NCI-H2029 treated with DMSO at 0.1 percent for 48 hours (cell line): Measurements from ENCODE around the gene CCDC12.

Experiments
- DNase-seq: peaks from one replicate; lab custom pipeline; 2025; lab: John Stamatoyannopoulos, UW

CCDC12 gene

GRCh38 chr3:46905661-46906451, 70.7 kb downstream of the CCDC12 start:
- DNase-seq: no peak

DNA sequence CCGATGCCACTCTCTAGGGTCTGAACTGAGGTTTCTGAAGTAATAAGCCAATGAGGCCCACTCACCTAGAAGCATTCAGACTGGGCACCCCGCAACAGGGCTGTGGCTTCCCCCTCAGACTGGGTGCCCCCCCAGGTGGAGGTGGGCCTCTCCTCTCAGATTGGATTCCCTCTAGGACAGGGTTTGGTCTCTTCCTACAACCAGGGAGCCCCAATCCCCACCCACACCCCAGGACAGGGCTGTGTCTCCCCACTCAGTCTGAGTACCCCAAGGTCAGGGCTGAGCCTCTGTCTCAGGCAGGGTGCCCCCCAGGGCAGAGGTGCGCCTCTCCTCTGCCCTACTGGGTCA, 71.4 kb downstream of the CCDC12 start:
- DNase-seq: no peak

- no peak for DNase-seq
Observed at GRCh38 chr3:46904303-46905212, 72.0 kb downstream of the CCDC12 start.

- DNase-seq: no peak
Observed at GRCh38 chr3:46903341-46904302, 72.9 kb downstream of the CCDC12 start.

GRCh38 chr3:46902188-46902631, 74.3 kb downstream of the CCDC12 start:
- no peak for DNase-seq

DNA sequence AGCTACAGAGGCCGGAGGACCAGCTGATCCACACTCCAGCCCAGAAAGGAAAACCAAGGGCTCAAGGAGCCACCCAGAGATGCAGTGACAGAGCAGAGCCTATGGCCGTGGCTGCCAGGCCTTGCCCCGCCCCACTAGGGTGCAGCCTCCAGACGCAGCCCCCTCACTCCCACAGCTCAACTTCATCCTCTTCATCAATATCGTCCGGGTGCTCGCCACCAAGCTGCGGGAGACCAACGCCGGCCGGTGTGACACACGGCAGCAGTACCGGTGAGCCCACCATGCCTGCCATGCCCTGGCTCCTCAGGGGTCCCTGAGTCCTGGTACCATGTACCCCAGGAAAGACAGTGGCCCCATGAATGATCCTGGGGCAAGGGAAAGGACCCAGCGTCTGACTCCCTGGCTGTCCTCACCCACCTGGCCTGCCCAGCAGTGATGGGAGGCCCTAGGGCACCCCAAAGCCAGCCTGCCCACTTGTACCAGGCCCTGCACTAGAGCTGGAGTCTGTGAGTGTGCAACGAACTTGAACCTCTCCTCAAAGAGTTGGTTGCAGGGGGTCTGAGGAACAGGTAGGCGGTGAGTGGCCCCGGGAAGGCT, 74.9 kb downstream of the CCDC12 start:
- no peak for DNase-seq

GRCh38 chr3:46901061-46901460, 75.5 kb downstream of the CCDC12 start:
- no peak for DNase-seq

- no peak for DNase-seq
Observed at GRCh38 chr3:46900356-46900755, 76.2 kb downstream of the CCDC12 start.

GRCh38 chr3:46900007-46900292, 76.6 kb downstream of the CCDC12 start:
- DNase-seq: peak; percentile 28

GRCh38 chr3:46899151-46900006, 77.2 kb downstream of the CCDC12 start:
- DNase-seq: no peak

DNA sequence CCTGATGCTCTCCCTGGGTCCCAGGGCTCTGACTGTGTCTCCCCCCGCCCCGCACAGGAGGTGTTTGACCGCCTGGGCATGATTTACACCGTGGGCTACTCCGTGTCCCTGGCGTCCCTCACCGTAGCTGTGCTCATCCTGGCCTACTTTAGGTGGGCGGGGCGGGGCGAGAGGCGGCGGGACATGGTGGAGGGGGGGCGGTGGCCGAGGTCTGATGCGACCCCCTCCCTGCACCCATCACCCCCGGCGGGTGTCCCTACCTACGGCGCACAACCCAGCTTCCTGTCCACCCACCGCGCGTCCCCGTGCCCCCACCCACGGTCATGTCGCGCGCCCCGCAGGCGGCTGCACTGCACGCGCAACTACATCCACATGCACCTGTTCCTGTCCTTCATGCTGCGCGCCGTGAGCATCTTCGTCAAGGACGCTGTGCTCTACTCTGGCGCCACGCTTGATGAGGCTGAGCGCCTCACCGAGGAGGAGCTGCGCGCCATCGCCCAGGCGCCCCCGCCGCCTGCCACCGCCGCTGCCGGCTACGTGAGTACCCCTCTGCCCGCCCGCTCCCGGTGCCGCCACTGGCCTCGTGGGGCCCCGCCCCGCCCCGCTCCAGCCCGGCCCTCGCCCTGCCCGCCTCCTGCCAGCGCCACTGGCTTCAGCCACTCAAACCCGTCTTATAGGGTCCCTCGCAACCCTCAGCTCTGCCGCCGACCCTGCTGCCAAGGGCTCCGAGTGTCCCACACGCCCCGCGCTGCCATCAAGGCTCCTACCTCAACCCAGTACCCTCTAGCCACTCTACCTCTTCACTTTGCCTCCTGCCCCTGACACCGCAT, 78.0 kb downstream of the CCDC12 start:
- DNase-seq: no peak

- no peak for DNase-seq
Observed at GRCh38 chr3:46897829-46898320, 78.7 kb downstream of the CCDC12 start.

- no peak for DNase-seq
Observed at GRCh38 chr3:46897031-46897430, 79.5 kb downstream of the CCDC12 start.

- DNase-seq: no peak
Observed at GRCh38 chr3:46896386-46896785, 80.2 kb downstream of the CCDC12 start.

DNA sequence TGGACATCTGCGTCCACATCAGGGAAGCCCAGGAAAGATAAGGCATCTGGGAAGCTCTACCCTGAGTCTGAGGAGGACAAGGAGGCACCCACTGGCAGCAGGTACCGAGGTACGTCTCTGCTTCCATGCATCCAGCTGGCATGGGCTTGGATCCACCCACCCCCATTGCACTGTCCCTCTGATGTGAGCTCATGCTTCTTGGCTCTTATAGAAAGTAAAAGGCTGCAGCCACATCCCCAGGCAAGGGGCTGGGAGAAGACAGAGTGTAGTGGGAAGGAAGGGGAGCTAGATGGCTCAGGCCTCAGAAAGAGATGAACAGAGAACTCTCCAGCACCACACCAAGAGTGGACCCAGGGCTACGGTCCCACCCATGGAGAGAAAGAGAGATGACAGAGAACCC, 80.8 kb downstream of the CCDC12 start:
- no peak for DNase-seq

DNA sequence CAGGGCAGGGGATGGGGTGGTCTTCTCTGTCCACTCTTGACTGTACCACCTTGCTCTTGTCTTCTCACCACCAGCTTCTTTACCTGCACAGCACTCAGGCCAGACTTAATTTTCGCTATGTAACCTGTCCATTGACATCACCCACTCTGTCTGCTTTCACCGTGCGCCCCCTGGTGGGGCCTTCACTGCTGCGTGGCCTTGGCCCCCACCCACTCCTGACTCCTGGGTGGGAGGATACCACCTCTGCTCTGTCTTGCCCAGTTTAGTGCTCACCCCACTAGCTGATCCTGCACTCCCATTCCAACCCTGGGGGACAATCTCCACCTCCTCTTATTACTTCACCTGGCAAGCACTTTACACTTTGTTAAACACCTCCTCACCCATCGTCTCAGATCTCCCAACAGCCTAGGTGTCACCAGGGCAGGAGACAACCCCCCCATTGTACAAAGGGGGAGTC, 81.3 kb downstream of the CCDC12 start:
- peak; percentile 34 for DNase-seq

DNA sequence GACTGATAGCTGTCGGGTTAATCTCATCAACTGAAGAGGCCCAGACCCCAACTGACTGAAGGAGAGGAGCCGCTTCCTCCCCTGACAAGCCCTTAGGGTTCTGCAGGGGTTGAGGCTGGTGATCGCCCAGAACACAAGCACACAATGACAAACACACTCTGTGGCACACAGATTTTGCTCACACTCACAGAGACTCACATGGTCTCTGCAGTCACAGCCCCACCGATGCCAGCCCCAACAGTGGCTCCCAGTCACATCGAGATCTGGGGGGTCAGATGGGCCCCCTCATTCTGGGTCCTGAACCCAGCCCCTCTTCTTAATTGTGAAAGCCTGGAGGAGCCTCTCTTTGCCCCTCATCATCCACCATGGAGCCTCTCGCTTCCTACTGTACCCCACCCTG, 82.3 kb downstream of the CCDC12 start:
- DNase-seq: no peak

DNA sequence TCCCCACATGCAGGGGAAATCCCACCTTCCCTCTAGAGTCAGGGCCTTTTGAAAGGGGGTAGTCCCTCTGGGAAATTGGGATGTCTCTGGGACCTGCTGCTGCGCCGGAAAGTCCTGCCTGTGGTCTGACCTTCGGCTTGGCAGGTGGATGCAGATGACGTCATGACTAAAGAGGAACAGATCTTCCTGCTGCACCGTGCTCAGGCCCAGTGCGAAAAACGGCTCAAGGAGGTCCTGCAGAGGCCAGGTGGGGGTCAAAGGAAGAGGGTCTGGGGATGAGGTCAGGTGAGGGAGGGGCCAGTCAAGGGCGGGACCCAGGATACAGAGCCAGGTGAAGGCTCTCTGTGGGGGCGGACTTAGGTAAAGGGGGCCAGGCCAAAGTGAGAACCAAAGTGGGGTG, 82.8 kb downstream of the CCDC12 start:
- no peak for DNase-seq

GRCh38 chr3:46893146-46893748, 83.3 kb downstream of the CCDC12 start:
- no peak for DNase-seq
